Liver (tissue), 9 donors: ENCODE results near the gene ARID3C. TPM values are rescaled to one million over a fixed set of nuclear protein-coding genes. Genes with fewer than 3 reads are reported as not detected.
A peak's percentile ranks its signal among the peaks of the same experiment; 100 is the strongest.

ENCODE experiments used
- DNase-seq: peaks from one replicate; pipeline ENCODE4 v3.0.0-alpha.2; 2017; ENCODE audit warnings: low spot score
- H3K27ac ChIP-seq, 2 donors: one replicate each; pipeline ENCODE4 v1.7.0; 2013; ENCODE audit warnings: inconsistent platforms in 2 of 2, low read length in 2 of 2, control low read depth in 1 of 2, low read depth in 1 of 2, mild to moderate bottlenecking in 1 of 2
- H3K27me3 ChIP-seq, 4 donors: one replicate each; pipeline versions ENCODE4 v1.6.1 to v1.7.0; 2013; ENCODE audit warnings: low read length in 3 of 4, inconsistent platforms in 1 of 4, mild to moderate bottlenecking in 1 of 4, moderate library complexity in 1 of 4; ENCODE audit not compliant: control insufficient read depth in 4 of 4, insufficient read depth in 4 of 4
- H3K36me3 ChIP-seq, 4 donors: one replicate each; pipeline versions ENCODE4 v1.6.1 to v1.7.0; 2013; ENCODE audit warnings: low read length in 3 of 4, mild to moderate bottlenecking in 3 of 4, low read depth in 1 of 4, moderate library complexity in 1 of 4; ENCODE audit not compliant: control insufficient read depth in 4 of 4, insufficient read depth in 3 of 4
- H3K4me1 ChIP-seq, 4 donors: one replicate each; pipeline versions ENCODE4 v1.6.1 to v1.7.0; 2013; ENCODE audit warnings: low read length in 3 of 4, mild to moderate bottlenecking in 3 of 4, moderate library complexity in 1 of 4; ENCODE audit not compliant: control insufficient read depth in 4 of 4, insufficient read depth in 4 of 4
- H3K4me3 ChIP-seq, 3 donors: one replicate each; pipeline versions ENCODE4 v1.6.1 to v1.7.0; 2013; ENCODE audit warnings: low read length in 3 of 3, control low read depth in 1 of 3, low read depth in 1 of 3, mild to moderate bottlenecking in 1 of 3
- H3K9ac ChIP-seq, 2 donors: one replicate each; pipeline ENCODE4 v1.7.0; 2013; ENCODE audit warnings: low read length in 2 of 2, mild to moderate bottlenecking in 2 of 2, moderate library complexity in 2 of 2, control low read depth in 1 of 2, low read depth in 1 of 2
- H3K9me3 ChIP-seq, 4 donors: one replicate each; pipeline versions ENCODE4 v1.6.1 to v1.7.0; 2013; ENCODE audit warnings: low read length in 3 of 4; ENCODE audit not compliant: control insufficient read depth in 4 of 4
- EGR1 ChIP-seq, 2 donors: IDR thresholded peaks; 2 replicates each; pipeline ENCODE4 v1.6.1; 2016 to 2018; ENCODE audit warnings: antibody characterized with exemption in 2 of 2, low read depth in 2 of 2
- FOXA1 ChIP-seq: IDR thresholded peaks from 2 replicates; pipeline ENCODE4 v1.6.1; 2016; ENCODE audit warnings: antibody characterized with exemption
- FOXA2 ChIP-seq: IDR thresholded peaks from 2 replicates; pipeline ENCODE4 v1.6.1; 2016; ENCODE audit warnings: antibody characterized with exemption
- HNF4A ChIP-seq, 2 donors: conservative IDR thresholded peaks; 2 replicates each; pipeline ENCODE4 v1.6.1; 2016; ENCODE audit warnings: antibody characterized with exemption in 2 of 2, mild to moderate bottlenecking in 2 of 2
- HNF4G ChIP-seq: IDR thresholded peaks from 2 replicates; pipeline ENCODE4 v1.6.1; 2016; ENCODE audit warnings: antibody characterized with exemption
- JUND ChIP-seq, 2 donors: IDR thresholded peaks; 2 replicates each; pipeline ENCODE4 v1.6.1; 2016; ENCODE audit warnings: antibody characterized with exemption in 2 of 2
- NR2F2 ChIP-seq: IDR thresholded peaks from 2 replicates; pipeline ENCODE4 v1.6.1; 2016; ENCODE audit warnings: antibody characterized with exemption
- RAD21 ChIP-seq, 2 donors: IDR thresholded peaks; 2 replicates each; pipeline ENCODE4 v1.6.1; 2016; ENCODE audit warnings: antibody characterized with exemption in 2 of 2, mild to moderate bottlenecking in 2 of 2
- RXRA ChIP-seq, 2 donors: IDR thresholded peaks; 2 replicates each; pipeline ENCODE4 v1.6.1; 2017 to 2018; ENCODE audit warnings: antibody characterized with exemption in 2 of 2, mild to moderate bottlenecking in 1 of 2
- SP1 ChIP-seq: IDR thresholded peaks from 2 replicates; pipeline ENCODE4 v1.6.1; 2018; ENCODE audit warnings: antibody characterized with exemption, mild to moderate bottlenecking
- TAF1 ChIP-seq: conservative IDR thresholded peaks from 2 replicates; pipeline ENCODE4 v1.6.1; 2016; ENCODE audit warnings: antibody characterized with exemption, mild to moderate bottlenecking
- YY1 ChIP-seq: IDR thresholded peaks from 2 replicates; pipeline ENCODE4 v1.6.1; 2016; ENCODE audit warnings: antibody characterized with exemption, mild to moderate bottlenecking
- WGBS: extraction: QIAGEN DNeasy Blood & Tissue Kit; methylation state at CpG from one replicate; pipeline ENCODE4 v1.1.7; 2013; 5-methylcytosine and 5-hydroxymethylcytosine counted together
- polyA plus RNA-seq, 2 donors: library from polyadenylated mRNA; stranded (reverse) in 1 of 2; unstranded in 1 of 2; fragments of 200-250 nt in 1 of 2; fragments of >200 nt in 1 of 2; fragmentation: Nextera tagmentation in 1 of 2; extraction: Ambion mirVana in 1 of 2; gene quantifications; one replicate each; pipeline versions ENCODE4 v1.2.1 to v1.2.3, GENCODE V29; 2013 to 2015
- total RNA-seq, 2 donors: library from RNA; depleted of rRNA; stranded (reverse); fragments of >200 nt; gene quantifications; one replicate each; pipeline ENCODE4 v1.2.3, GENCODE V29; 2014
- TF ChIP-seq, protein P1 (sequence below): IDR thresholded peaks from 2 replicates; pipeline ENCODE4 v1.6.1; 2016; ENCODE audit warnings: antibody characterized with exemption
- TF ChIP-seq, protein P2 (sequence below): IDR thresholded peaks from 2 replicates; pipeline ENCODE4 v1.6.1; 2016; ENCODE audit warnings: antibody characterized with exemption
- TF ChIP-seq, protein P3 (sequence below): IDR thresholded peaks from 2 replicates; pipeline ENCODE4 v1.6.1; 2016; ENCODE audit warnings: antibody characterized with exemption
- TF ChIP-seq, protein P4 (sequence below): fragments of 150-350 bp; IDR thresholded peaks from 2 replicates; pipeline ENCODE4 v1.5.1; 2017; ENCODE audit warnings: improper control_type of control experiment, low read depth, low read length; ENCODE audit not compliant: missing input control
- donor health status: healthy.
- donor health status: healthy.
- donor health status: healthy.
- donor health status: healthy.
- donor health status: healthy.

Gene ARID3C
- total and polyA plus RNA-seq, 4 donors, result 0.58 to 2.6 (median 1.7) TPM

DNA sequence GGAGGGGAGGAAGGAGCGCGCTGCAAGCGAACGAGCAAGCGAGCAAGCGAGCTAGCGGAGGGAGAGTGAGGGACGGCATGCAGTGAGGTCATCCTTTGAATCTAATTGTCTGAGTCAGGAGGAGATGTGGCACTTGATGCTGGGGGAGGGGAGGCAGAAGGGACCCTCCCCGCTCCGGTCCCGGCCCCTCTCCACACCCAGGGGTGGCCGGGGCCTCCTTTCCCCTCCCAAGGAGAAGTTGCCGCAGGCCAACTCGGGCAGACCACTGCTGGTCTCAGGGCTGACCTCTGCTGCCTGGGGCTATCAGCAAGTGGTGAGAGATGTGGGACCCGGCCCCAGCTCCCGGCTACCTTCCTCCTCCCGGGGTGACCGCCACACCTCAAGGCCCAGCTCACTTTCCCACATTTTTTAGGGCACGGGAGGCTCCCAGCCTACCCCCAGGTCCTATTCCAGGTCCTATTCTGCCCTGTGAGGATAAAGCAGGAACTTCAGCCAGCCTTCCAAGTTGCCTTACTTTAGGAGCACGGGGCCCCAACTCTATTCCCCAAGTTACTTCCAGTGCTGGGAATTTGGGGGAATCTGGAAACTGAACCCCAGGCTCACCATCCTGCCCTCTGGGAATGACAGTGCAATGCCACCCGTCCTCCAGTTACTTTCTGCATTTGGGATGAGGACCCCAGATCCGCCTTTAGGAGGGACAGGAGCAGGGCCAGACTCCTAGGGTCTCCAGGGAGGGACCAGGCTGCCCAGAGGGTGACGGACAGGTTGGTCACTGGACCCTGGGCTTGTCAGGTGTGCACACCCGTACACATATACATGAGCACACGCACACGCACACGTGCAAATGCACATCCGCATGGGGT is 50.4 kb downstream of the ARID3C start:
- Histone ChIP-seq H3K4me1 (peaks cover 0 to 22% (median 11%) of the 10 kb centered on the region in 4 donors), H3K9me3 (no peaks in the 10 kb centered on the region), H3K4me3 (no peak overlapping the region), H3K27me3 (no peaks in the 10 kb centered on the region), H3K9ac (no peak overlapping the region), H3K36me3 (no peaks in the 10 kb centered on the region), H3K27ac (no peak overlapping the region)
- TF ChIP-seq JUND (IDR thresholded peaks at IDR 0.05), result no peak
- TF ChIP-seq, protein P1, sequence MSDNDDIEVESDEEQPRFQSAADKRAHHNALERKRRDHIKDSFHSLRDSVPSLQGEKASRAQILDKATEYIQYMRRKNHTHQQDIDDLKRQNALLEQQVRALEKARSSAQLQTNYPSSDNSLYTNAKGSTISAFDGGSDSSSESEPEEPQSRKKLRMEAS, result no peak
- TF ChIP-seq, protein P2, sequence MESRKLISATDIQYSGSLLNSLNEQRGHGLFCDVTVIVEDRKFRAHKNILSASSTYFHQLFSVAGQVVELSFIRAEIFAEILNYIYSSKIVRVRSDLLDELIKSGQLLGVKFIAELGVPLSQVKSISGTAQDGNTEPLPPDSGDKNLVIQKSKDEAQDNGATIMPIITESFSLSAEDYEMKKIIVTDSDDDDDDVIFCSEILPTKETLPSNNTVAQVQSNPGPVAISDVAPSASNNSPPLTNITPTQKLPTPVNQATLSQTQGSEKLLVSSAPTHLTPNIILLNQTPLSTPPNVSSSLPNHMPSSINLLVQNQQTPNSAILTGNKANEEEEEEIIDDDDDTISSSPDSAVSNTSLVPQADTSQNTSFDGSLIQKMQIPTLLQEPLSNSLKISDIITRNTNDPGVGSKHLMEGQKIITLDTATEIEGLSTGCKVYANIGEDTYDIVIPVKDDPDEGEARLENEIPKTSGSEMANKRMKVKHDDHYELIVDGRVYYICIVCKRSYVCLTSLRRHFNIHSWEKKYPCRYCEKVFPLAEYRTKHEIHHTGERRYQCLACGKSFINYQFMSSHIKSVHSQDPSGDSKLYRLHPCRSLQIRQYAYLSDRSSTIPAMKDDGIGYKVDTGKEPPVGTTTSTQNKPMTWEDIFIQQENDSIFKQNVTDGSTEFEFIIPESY, result no peak
- TF ChIP-seq FOXA2, result no peak
- TF ChIP-seq RAD21 (IDR thresholded peaks at IDR 0.05), result no peak
- no peak for DNase-seq
- 43% methylated on average over 28 of the region's 28 CpGs for WGBS

DNA sequence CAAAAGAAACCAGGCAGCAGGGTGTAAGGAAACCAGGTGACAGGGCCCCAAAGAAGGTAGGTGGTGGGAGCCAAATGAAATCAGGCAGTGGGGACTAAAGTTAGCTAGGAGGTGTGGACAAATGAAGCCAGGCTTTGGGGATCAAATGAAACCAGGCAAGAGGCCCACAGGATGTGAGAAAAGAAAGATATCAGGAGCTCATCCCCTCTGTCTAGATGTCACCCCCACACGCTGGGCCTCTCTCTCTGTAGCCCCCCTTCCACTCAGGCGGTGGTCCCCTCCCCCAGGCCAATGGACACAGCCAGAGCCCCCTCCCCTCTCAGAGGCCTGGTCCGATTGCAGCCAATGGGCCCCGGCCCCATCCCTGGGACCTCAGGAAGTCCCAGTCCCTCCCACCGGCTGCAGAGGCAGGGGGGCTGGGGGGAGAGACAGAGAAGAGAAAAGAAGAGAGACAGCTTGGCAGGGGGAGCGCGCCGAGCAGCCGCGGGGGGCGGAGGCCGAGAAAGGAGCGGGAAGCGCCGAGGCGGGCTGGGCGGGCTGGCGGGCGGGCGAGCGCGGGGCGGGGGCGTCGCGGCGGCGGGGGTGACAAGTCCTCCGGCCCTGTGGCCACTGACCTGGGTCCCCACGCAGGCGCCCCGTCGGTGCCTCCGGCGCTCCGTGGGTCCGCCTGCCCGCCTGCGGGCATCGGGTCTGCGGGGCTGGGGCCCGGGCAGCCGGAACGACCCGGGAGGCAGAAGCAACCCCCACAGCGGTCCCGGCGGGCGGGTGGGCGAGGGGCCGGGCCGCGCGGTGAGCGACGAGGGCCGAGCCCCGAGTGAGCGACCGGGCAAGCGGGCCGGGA is 51.2 kb downstream of the ARID3C start:
- DNase-seq, result no peak
- Histone ChIP-seq H3K9ac (no peak overlapping the region), H3K4me1 (peaks cover 0 to 15% (median 9%) of the 10 kb centered on the region in 4 donors), H3K27me3 (no peaks in the 10 kb centered on the region), H3K27ac (peak overlapping the region in 1 of 2 donors; percentile 15), H3K36me3 (no peaks in the 10 kb centered on the region), H3K9me3 (no peaks in the 10 kb centered on the region), H3K4me3 (no peak overlapping the region)
- TF ChIP-seq FOXA1 (no peak), RAD21 (IDR thresholded peaks at IDR 0.05) (no peak), RXRA (IDR thresholded peaks at IDR 0.05) (no peak), NR2F2 (no peak), YY1 (no peak), TAF1 (no peak), SP1 (no peak), EGR1 (IDR thresholded peaks at IDR 0.05; ENCODE audit: low read depth in 2 of 2) (no peak), HNF4G (no peak)
- 39% methylated on average over 62 of the region's 62 CpGs for WGBS

DNA sequence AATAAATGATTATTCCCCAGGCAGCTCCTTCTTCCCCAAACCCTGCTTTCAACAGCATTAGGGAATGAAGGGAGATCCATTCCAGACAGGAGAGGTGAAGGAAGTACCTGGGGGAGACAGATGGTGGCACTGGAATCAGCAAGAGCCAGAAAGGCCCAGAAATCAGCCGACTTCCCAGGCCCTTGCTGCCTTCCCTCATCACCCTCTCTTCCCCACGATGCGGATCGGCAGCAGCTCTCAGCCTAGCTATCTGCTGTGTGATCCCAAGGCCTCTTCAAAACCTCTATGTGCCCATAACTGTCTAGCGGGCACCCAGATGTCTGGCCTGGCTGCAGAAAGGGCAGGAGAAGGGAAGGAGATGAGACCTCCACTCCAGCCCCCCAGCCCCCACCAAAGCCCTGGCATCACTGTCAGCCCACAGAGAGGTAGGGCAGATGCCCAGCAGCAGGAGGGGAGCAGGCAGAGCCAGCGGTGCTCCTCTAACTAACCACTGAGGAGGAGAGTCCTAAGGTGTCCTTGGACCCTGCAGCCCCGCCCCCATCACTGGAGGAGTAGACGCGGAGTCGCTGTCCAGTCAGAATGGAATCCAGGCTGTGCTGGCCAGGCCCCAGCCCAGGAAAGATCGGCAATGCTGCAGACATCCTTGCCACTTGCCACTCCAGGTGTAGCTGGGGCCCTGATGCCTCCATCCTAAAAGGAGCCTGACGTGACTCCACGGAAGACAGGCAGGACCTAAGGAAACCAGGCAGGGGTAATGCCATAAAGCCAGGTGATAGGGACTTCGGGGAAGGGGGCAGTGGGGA is 52.1 kb downstream of the ARID3C start:
- H3K36me3 ChIP-seq, result no peaks in the 10 kb centered on the region
- no peaks in the 10 kb centered on the region for H3K27me3 ChIP-seq
- DNase-seq, result no peak
- no peaks in the 10 kb centered on the region for H3K9me3 ChIP-seq
- H3K27ac ChIP-seq, result no peak overlapping the region
- peaks cover 3 to 21% (median 15%) of the 10 kb centered on the region in 4 donors for H3K4me1 ChIP-seq
- no peak overlapping the region for H3K4me3 ChIP-seq
- H3K9ac ChIP-seq, result no peak overlapping the region
- WGBS, result 78% methylated on average over 14 of the region's 14 CpGs
- TF ChIP-seq JUND (IDR thresholded peaks at IDR 0.05) (no peak), FOXA1 (no peak), RAD21 (IDR thresholded peaks at IDR 0.05) (no peak), SP1 (no peak), EGR1 (IDR thresholded peaks at IDR 0.05; ENCODE audit: low read depth in 2 of 2) (no peak), TAF1 (no peak), FOXA2 (no peak), HNF4A (conservative IDR thresholded peaks at IDR 0.05) (no peak), NR2F2 (no peak)
- TF ChIP-seq, protein P3, sequence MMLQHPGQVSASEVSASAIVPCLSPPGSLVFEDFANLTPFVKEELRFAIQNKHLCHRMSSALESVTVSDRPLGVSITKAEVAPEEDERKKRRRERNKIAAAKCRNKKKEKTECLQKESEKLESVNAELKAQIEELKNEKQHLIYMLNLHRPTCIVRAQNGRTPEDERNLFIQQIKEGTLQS, result no peak
- TF ChIP-seq, protein P1, result no peak
- TF ChIP-seq, protein P4, sequence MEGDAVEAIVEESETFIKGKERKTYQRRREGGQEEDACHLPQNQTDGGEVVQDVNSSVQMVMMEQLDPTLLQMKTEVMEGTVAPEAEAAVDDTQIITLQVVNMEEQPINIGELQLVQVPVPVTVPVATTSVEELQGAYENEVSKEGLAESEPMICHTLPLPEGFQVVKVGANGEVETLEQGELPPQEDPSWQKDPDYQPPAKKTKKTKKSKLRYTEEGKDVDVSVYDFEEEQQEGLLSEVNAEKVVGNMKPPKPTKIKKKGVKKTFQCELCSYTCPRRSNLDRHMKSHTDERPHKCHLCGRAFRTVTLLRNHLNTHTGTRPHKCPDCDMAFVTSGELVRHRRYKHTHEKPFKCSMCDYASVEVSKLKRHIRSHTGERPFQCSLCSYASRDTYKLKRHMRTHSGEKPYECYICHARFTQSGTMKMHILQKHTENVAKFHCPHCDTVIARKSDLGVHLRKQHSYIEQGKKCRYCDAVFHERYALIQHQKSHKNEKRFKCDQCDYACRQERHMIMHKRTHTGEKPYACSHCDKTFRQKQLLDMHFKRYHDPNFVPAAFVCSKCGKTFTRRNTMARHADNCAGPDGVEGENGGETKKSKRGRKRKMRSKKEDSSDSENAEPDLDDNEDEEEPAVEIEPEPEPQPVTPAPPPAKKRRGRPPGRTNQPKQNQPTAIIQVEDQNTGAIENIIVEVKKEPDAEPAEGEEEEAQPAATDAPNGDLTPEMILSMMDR, result no peak
- TF ChIP-seq, protein P2, result no peak
